OCI-LY1 (cell line): ENCODE results near the gene SLAMF1.

ENCODE experiments used
- EZH2 ChIP-seq: fragments of 200-600 bp; sonication (generic), shearing (Covaris generic); IDR thresholded peaks from 2 replicates; pipeline ENCODE4 v1.8.0; 2017; ENCODE audit warnings: borderline replicate concordance, mixed run types, mild to moderate bottlenecking, antibody characterized with exemption, low read length, moderate library complexity, mixed read lengths
- TF ChIP-seq, protein P1 (sequence below): fragments of 200-600 bp; sonication (generic), shearing (Covaris generic); IDR thresholded peaks from 2 replicates; pipeline ENCODE4 v1.5.1; 2017; ENCODE audit warnings: mild to moderate bottlenecking, antibody characterized with exemption, low read length, moderate library complexity, mixed read lengths

DNA sequence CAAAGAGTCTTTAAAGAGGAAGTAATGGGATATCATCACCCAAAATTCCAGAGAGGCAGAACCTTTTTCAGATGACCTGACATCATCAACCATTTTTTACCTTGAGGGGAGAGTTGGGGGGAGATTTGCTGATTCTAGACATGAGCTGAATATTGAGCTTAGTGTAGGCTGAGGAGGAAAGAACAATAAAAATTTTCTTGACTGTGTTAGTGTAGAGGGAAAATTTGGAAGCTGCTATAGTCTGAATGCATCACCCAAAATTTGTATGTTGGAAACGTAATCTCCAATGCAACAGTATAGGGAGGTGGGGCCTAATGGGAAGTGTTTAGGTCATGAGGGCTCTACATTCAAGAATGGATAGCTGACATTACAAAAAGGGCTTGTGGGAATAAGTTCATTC, 49.8 kb downstream of the SLAMF1 start:
- TF ChIP-seq, protein P1, sequence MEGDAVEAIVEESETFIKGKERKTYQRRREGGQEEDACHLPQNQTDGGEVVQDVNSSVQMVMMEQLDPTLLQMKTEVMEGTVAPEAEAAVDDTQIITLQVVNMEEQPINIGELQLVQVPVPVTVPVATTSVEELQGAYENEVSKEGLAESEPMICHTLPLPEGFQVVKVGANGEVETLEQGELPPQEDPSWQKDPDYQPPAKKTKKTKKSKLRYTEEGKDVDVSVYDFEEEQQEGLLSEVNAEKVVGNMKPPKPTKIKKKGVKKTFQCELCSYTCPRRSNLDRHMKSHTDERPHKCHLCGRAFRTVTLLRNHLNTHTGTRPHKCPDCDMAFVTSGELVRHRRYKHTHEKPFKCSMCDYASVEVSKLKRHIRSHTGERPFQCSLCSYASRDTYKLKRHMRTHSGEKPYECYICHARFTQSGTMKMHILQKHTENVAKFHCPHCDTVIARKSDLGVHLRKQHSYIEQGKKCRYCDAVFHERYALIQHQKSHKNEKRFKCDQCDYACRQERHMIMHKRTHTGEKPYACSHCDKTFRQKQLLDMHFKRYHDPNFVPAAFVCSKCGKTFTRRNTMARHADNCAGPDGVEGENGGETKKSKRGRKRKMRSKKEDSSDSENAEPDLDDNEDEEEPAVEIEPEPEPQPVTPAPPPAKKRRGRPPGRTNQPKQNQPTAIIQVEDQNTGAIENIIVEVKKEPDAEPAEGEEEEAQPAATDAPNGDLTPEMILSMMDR: no peak
- no peak for TF ChIP-seq EZH2
